Measurements from ENCODE around the gene EFNA1.

The EFNA1 gene

GRCh38 chr1:155181371-155182051 lies 53.8 kb downstream of the EFNA1 start:
- FAIRE-seq = no peak
- TF ChIP-seq POLR2A (IDR thresholded peaks at IDR 0.05; ENCODE audit: low read depth, low read length) = no peak
- no peak for TF ChIP-seq POLR2AphosphoS5 (IDR thresholded peaks at IDR 0.05; ENCODE audit: low read depth, low read length)
- no peak for TF ChIP-seq TAF1 (IDR thresholded peaks at IDR 0.05; ENCODE audit: borderline replicate concordance, low read depth, low read length)
- DNase-seq (ENCODE audit: insufficient read length) = no peak

DNA sequence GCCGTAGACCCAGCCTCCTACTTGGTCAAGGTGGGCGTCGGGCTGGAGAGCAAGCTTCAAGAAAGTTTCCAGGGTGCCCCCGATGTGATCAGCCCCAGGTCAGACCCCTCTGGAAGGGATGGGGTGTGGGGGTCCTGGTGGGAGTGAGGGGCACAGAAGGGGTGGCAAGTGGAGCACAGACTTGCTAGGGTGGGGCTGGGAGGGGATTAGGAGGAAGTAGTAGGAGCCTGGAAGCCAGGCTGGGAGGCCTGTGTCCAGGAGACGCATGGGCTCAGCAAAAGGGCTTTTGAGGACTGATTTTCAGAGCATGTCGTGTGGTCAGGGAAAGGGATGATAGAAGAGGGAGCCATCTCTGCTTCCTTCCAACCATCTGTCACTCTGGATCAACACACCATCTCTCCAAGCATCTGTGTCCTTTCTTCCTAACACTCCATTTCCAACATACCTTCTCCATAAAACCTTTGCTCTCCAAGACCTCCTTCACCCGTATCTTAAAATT lies 54.4 kb downstream of the EFNA1 start:
- TF ChIP-seq POLR2AphosphoS5 (IDR thresholded peaks at IDR 0.05; ENCODE audit: low read depth, low read length) (no peak), POLR2A (IDR thresholded peaks at IDR 0.05; ENCODE audit: low read depth, low read length) (no peak), TAF1 (IDR thresholded peaks at IDR 0.05; ENCODE audit: borderline replicate concordance, low read depth, low read length) (no peak)
- no peak for DNase-seq (ENCODE audit: insufficient read length)
- no peak for FAIRE-seq

DNA sequence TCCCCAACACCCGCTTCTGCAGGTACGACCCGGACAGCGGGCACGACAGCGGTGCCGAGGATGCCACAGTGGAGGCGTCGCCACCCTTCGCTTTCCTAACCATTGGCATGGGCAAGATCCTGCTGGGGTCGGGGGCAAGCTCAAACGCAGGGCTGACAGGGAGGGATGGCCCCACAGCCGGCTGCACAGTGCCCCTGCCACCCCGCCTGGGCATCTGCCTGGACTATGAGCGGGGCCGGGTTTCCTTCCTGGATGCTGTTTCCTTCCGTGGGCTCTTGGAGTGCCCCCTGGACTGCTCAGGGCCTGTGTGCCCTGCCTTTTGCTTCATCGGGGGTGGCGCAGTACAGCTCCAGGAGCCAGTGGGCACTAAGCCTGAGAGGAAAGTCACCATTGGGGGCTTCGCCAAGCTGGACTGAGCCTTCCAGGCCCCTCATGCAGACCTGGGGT lies 56.1 kb downstream of the EFNA1 start:
- peak; percentile 5 for DNase-seq (ENCODE audit: insufficient read length)
- no peak for FAIRE-seq
- TF ChIP-seq POLR2A (IDR thresholded peaks at IDR 0.05; ENCODE audit: low read depth, low read length) (no peak), TAF1 (IDR thresholded peaks at IDR 0.05; ENCODE audit: borderline replicate concordance, low read depth, low read length) (no peak), POLR2AphosphoS5 (IDR thresholded peaks at IDR 0.05; ENCODE audit: low read depth, low read length) (no peak)

DNA sequence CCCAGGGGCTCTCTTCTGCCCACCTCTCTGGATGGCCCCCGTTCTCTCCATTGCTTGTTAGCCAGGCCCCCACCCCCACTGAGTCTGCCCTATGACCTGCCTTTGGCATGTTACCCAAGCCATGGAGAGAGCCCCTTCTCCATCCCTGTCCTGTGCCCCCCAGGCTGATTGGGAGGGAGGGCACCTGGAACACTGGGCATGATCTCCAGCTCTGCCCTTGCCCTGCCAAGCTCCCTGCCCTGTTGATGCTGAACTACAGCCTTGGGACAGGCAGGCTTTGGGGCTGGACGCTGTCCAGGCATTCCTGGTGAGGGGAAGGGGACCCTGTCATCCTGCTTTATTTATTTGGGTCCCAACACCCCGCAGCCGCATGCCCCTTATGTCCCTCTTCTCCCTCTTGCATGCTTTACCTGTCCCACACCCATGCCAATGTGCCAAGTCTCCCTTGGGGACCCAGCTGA lies 56.7 kb downstream of the EFNA1 start:
- TF ChIP-seq POLR2A (IDR thresholded peaks at IDR 0.05; ENCODE audit: low read depth, low read length) (no peak), TAF1 (IDR thresholded peaks at IDR 0.05; ENCODE audit: borderline replicate concordance, low read depth, low read length) (no peak), POLR2AphosphoS5 (IDR thresholded peaks at IDR 0.05; ENCODE audit: low read depth, low read length) (no peak)
- no peak for DNase-seq (ENCODE audit: insufficient read length)
- no peak for FAIRE-seq
